Transverse colon (tissue), 3 donors: ENCODE data around the gene FKBP5.

Experiments
- CTCF ChIP-seq, 5 experiments: fragments of 200-600 bp in 3 of 5; fragments of 450-650 bp in 2 of 5; sonication (generic) in 3 of 5; IDR thresholded peaks; 1 replicate in 2 of 5; 2 replicates in 3 of 5; pipeline ENCODE4 v1.5.1; 2016 to 2017; ENCODE audit warnings: antibody characterized with exemption in 5 of 5, inconsistent platforms in 3 of 5, mild to moderate bottlenecking in 2 of 5, moderate library complexity in 1 of 5
- EP300 ChIP-seq: sonication (generic); formaldehyde crosslinking; IDR thresholded peaks from one replicate; pipeline ENCODE4 v1.6.1; 2017; ENCODE audit warnings: antibody characterized with exemption, low read depth

GRCh38 chr6:35679399-35679798, 9.3 kb downstream of the FKBP5 start:
- TF ChIP-seq CTCF (IDR thresholded peaks at IDR 0.05) (no peak), EP300 (no peak)
